Spleen (tissue), 7 donors: ENCODE results near the gene RPTOR.

ENCODE experiments used
- POLR2A ChIP-seq, 3 donors: fragments of 450-650 bp; IDR thresholded peaks; one replicate each; pipeline ENCODE4 v1.5.1; 2017; ENCODE audit warnings: antibody characterized with exemption in 3 of 3, mild to moderate bottlenecking in 1 of 3
- TF ChIP-seq, protein P1 (sequence below), 11 experiments: fragments of 200-600 bp in 7 of 11; fragments of 450-650 bp in 4 of 11; sonication (generic) in 4 of 11; IDR thresholded peaks in 8 of 11; conservative IDR thresholded peaks in 3 of 11; 1 replicate in 7 of 11; 2 replicates in 4 of 11; pipeline versions ENCODE4 v1.4.0 to v1.8.0; 2016 to 2021; ENCODE audit warnings: antibody characterized with exemption in 11 of 11, inconsistent platforms in 4 of 11, mild to moderate bottlenecking in 1 of 11
- donor health status: DM: no; HTN: no; CAD: no; lungs with moderate emphysema.
- donor health status: DM: no; HTN: no; CAD: no.
- donor health status: DM: no; HTN: no; CAD: no.

DNA sequence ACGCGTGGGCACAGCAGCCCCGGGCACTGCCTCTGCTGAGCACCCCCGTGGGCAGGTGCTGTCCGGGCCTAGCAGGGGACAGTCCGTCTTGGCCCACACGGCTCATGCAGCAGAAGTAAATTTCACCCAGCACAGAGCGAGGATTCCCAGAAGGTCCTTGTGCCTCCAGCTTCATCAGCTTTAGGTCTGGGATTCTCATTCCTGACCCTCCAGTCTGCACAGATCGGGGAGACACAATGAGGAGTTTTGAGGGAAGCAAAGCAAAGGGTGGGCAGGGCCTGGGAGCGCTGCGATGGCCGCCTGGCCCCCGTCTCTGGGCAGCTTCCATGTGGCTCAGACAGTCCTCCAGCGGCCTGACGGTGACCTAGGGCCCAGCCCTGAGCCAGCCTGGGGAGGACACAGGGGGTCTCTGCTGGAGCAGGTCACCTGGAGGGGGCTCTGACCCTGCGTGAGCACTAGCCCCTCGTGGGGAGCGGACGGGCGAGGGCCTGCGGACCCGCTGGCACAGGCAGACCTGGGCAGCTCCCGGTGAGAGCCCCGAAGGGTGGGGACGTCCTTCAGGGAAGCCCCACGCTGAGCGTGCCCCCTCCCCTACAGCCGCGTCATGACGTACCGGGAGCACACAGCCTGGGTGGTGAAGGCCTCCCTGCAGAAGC is 416.3 kb downstream of the RPTOR start:
- TF ChIP-seq, protein P1, sequence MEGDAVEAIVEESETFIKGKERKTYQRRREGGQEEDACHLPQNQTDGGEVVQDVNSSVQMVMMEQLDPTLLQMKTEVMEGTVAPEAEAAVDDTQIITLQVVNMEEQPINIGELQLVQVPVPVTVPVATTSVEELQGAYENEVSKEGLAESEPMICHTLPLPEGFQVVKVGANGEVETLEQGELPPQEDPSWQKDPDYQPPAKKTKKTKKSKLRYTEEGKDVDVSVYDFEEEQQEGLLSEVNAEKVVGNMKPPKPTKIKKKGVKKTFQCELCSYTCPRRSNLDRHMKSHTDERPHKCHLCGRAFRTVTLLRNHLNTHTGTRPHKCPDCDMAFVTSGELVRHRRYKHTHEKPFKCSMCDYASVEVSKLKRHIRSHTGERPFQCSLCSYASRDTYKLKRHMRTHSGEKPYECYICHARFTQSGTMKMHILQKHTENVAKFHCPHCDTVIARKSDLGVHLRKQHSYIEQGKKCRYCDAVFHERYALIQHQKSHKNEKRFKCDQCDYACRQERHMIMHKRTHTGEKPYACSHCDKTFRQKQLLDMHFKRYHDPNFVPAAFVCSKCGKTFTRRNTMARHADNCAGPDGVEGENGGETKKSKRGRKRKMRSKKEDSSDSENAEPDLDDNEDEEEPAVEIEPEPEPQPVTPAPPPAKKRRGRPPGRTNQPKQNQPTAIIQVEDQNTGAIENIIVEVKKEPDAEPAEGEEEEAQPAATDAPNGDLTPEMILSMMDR (IDR thresholded peaks at IDR 0.05 in 8 of 11, conservative IDR thresholded peaks at IDR 0.05 in 3 of 11) = no peak
- no peak for TF ChIP-seq POLR2A (IDR thresholded peaks at IDR 0.05)
